HUES64 (cell line): ENCODE data around the gene TMPRSS13.
"Not testable (repeated sequence)": the region's sequence is repeated elsewhere in the genome, so short reads cannot be mapped to it uniquely, and the experiment has no call there.

Experiments used
- H3K27ac ChIP-seq: 2 replicates; pipeline ENCODE4 v1.7.0; 2013; ENCODE audit warnings: low read depth, low read length, inconsistent platforms
- H3K27me3 ChIP-seq: 2 replicates; pipeline ENCODE4 v1.6.1; 2013; ENCODE audit warnings: mild to moderate bottlenecking, low read length; ENCODE audit not compliant: insufficient read depth
- H3K36me3 ChIP-seq: 2 replicates; pipeline ENCODE4 v1.6.1; 2013; ENCODE audit warnings: mild to moderate bottlenecking, low read length; ENCODE audit not compliant: insufficient read depth
- H3K4me1 ChIP-seq: 2 replicates; pipeline ENCODE4 v1.6.1; 2013; ENCODE audit warnings: mild to moderate bottlenecking, low read length, moderate library complexity; ENCODE audit not compliant: insufficient read depth
- H3K4me3 ChIP-seq: 2 replicates; pipeline ENCODE4 v1.5.1; 2013; ENCODE audit warnings: mild to moderate bottlenecking, low read length, moderate library complexity
- H3K9ac ChIP-seq: 2 replicates; pipeline ENCODE4 v1.6.1; 2013; ENCODE audit warnings: mild to moderate bottlenecking, low read depth, low read length
- H3K9me3 ChIP-seq: 2 replicates; pipeline ENCODE4 v1.6.1; 2013; ENCODE audit warnings: low read depth, low read length; ENCODE audit not compliant: insufficient read depth
- WGBS: fragments of 150-250, 120-280 bp; methylation state at CpG from one replicate; pipeline ENCODE4 v1.1.7; 2013; ENCODE audit warnings: missing lambda C conversion rate; 5-methylcytosine and 5-hydroxymethylcytosine counted together

Gene TMPRSS13

DNA sequence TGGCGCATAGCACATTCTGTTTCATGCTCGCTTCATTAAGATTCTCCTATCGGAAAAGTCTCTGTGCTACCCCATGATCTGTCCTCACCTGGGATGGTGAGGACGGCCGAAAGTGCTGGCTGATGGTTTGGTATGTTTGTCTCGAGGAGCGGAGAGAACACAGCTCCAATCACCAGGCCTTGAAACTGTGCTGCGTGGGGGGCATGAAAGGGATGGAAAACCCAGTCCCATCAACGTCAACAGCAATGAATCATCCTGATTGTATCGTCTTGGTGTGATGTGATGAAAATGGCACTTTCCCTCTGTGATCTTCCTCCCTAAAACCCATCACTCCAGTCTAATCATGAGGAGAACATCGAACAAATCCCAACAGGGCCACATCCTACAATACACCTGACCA is 61.1 kb downstream of the TMPRSS13 start:
- 91% methylated on average over 10 of the region's 11 CpGs for WGBS
- Histone ChIP-seq H3K9ac (no peak overlapping the region), H3K36me3 (no peaks in the 10 kb centered on the region), H3K27me3 (no peaks in the 10 kb centered on the region), H3K4me3 (no peak overlapping the region), H3K9me3 (no peaks in the 10 kb centered on the region), H3K27ac (no peak overlapping the region), H3K4me1 (peaks cover 26% of the 10 kb centered on the region)

DNA sequence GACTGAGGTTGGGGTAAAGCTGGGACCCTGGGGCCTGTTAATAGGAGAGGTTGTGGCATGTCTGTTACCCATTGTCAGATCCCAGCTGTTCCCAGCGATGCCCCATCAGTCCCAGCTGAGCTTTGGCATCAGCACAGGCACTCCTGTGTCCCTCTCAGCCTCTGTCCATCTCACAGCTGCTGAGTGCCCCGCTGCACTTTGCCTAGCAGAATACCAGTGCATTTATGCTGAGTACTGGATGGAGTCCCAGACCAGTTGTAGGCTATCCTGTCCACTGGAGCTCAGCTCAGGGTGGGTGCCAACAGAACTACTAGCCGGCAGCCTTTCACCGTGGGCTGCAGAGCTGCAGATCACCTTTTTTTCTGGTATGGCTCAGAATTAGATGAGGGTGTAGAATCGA is 62.7 kb downstream of the TMPRSS13 start:
- Histone ChIP-seq H3K36me3 (no peaks in the 10 kb centered on the region), H3K9me3 (no peaks in the 10 kb centered on the region), H3K4me3 (no peak overlapping the region), H3K27me3 (no peaks in the 10 kb centered on the region), H3K9ac (no peak overlapping the region), H3K27ac (no peak overlapping the region), H3K4me1 (peaks cover 34% of the 10 kb centered on the region)
- WGBS = 99% methylated on average over 5 of the region's 5 CpGs

GRCh38 chr11:117865546-117865945 is 63.7 kb downstream of the TMPRSS13 start:
- H3K27me3 ChIP-seq, H3K27ac ChIP-seq, H3K4me3 ChIP-seq, H3K9ac ChIP-seq, H3K9me3 ChIP-seq, H3K36me3 ChIP-seq: not testable (repeated sequence)
- peaks cover 38% of the 10 kb centered on the region for H3K4me1 ChIP-seq
- WGBS = 94% methylated on average over 13 of the region's 13 CpGs

DNA sequence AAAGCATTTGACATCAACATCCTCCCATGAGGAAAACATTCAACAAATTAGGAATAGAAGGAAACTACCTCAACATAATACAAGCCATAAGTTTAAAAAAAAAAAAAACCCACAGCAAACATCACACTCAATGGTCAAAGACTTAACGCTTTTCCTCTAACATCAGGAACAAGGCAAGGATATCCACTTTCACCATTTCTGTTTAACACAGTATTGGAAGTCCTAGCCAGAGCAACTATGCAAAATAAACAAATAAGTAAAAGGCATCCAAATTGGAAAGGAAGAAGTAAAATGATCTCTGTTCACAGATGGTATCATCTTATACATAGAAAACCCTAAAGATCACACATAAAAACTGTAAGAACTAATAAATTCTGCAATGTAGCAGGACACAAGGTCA is 65.8 kb downstream of the TMPRSS13 start:
- Histone ChIP-seq H3K36me3 (no peaks in the 10 kb centered on the region), H3K27me3 (no peaks in the 10 kb centered on the region), H3K4me1 (peaks cover 16% of the 10 kb centered on the region), H3K4me3 (no peak overlapping the region), H3K27ac (no peak overlapping the region), H3K9ac (no peak overlapping the region), H3K9me3 (no peaks in the 10 kb centered on the region)
- WGBS = 91% methylated on average over 1 of the region's 1 CpG

GRCh38 chr11:117862753-117863152 is 66.4 kb downstream of the TMPRSS13 start:
- H3K4me3 ChIP-seq = no peak overlapping the region
- no peaks in the 10 kb centered on the region for H3K27me3 ChIP-seq
- peaks cover 13% of the 10 kb centered on the region for H3K4me1 ChIP-seq
- no peaks in the 10 kb centered on the region for H3K9me3 ChIP-seq
- WGBS = 100% methylated on average over 1 of the region's 1 CpG
- no peak overlapping the region for H3K9ac ChIP-seq
- no peaks in the 10 kb centered on the region for H3K36me3 ChIP-seq
- no peak overlapping the region for H3K27ac ChIP-seq

- H3K9ac ChIP-seq = no peak overlapping the region
- H3K9me3 ChIP-seq = no peaks in the 10 kb centered on the region
- WGBS = 88% methylated on average over 12 of the region's 12 CpGs
- H3K27me3 ChIP-seq = no peaks in the 10 kb centered on the region
- no peak overlapping the region for H3K4me3 ChIP-seq
- H3K4me1 ChIP-seq = peaks cover 13% of the 10 kb centered on the region
- no peaks in the 10 kb centered on the region for H3K36me3 ChIP-seq
- H3K27ac ChIP-seq = no peak overlapping the region
These were observed 67.0 kb downstream of the TMPRSS13 start for GRCh38 chr11:117862019-117862725.

GRCh38 chr11:117861151-117862018 is 67.8 kb downstream of the TMPRSS13 start:
- H3K4me1 ChIP-seq = peaks cover 13% of the 10 kb centered on the region
- WGBS = 37% methylated on average over 13 of the region's 13 CpGs
- H3K4me3 ChIP-seq = no peak overlapping the region
- H3K9ac ChIP-seq = no peak overlapping the region
- H3K27ac ChIP-seq = no peak overlapping the region
- no peaks in the 10 kb centered on the region for H3K27me3 ChIP-seq
- H3K36me3 ChIP-seq = no peaks in the 10 kb centered on the region
- no peaks in the 10 kb centered on the region for H3K9me3 ChIP-seq

GRCh38 chr11:117860139-117860538 is 69.1 kb downstream of the TMPRSS13 start:
- H3K4me3 ChIP-seq = no peak overlapping the region
- WGBS = 88% methylated on average over 6 of the region's 6 CpGs
- peaks cover 15% of the 10 kb centered on the region for H3K4me1 ChIP-seq
- no peak overlapping the region for H3K27ac ChIP-seq
- H3K27me3 ChIP-seq = no peaks in the 10 kb centered on the region
- no peak overlapping the region for H3K9ac ChIP-seq
- no peaks in the 10 kb centered on the region for H3K9me3 ChIP-seq
- H3K36me3 ChIP-seq = no peaks in the 10 kb centered on the region

DNA sequence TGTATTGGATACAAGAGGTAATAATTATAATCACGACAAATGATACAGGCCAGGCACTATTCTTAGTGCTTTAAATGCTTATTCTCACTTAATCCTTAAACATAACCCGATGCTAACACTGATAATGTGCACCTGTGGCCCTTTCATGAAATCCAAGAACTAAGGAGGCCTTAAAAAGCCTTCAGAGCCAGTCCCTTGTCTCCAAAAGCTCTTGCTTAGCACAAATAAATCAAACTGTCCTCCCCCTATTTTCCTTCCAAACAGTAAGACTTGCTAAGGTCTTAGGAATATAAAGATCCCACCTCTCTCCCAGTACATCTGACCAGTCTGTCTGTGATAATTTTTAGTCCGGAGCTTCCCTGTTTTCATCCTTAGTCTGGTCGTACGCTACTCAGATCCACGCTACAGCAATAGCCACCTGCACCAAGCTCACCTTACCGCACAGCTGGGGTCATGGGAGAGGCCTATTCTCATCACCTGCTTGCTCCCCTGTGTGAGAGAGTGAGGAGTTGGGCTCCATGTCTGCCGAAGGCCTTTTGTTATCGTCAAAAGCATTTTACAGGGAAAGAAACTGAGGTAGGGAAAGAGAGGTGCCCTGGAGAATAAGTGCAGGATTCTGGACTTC is 69.6 kb downstream of the TMPRSS13 start:
- H3K4me3 ChIP-seq = no peak overlapping the region
- H3K27me3 ChIP-seq = no peaks in the 10 kb centered on the region
- H3K4me1 ChIP-seq = peaks cover 15% of the 10 kb centered on the region
- H3K9me3 ChIP-seq = no peaks in the 10 kb centered on the region
- H3K27ac ChIP-seq = no peak overlapping the region
- WGBS = 82% methylated on average over 9 of the region's 9 CpGs
- no peaks in the 10 kb centered on the region for H3K36me3 ChIP-seq
- no peak overlapping the region for H3K9ac ChIP-seq

DNA sequence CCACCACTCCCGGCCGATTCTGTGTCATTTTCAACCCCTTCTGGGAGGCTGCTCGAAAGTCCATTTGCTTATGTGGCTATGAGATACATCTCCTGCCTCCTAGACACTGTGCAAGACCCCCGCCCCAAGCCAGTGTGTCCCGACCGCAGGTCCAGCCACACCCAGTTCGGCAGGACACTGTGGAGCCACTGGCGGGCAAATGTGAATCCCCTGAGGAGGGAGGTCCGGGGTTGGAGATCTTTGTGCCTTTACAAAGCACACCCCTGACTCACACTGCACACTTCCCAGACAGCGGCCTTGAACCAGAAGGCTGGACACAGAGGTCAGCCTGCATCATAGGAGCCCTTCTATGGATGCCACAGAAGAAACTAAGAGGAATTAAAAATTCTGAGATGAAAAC is 70.1 kb downstream of the TMPRSS13 start:
- Histone ChIP-seq H3K27me3 (no peaks in the 10 kb centered on the region), H3K36me3 (no peaks in the 10 kb centered on the region), H3K4me3 (no peak overlapping the region), H3K9me3 (no peaks in the 10 kb centered on the region), H3K9ac (no peak overlapping the region), H3K4me1 (peaks cover 15% of the 10 kb centered on the region), H3K27ac (no peak overlapping the region)
- WGBS = 92% methylated on average over 10 of the region's 10 CpGs

DNA sequence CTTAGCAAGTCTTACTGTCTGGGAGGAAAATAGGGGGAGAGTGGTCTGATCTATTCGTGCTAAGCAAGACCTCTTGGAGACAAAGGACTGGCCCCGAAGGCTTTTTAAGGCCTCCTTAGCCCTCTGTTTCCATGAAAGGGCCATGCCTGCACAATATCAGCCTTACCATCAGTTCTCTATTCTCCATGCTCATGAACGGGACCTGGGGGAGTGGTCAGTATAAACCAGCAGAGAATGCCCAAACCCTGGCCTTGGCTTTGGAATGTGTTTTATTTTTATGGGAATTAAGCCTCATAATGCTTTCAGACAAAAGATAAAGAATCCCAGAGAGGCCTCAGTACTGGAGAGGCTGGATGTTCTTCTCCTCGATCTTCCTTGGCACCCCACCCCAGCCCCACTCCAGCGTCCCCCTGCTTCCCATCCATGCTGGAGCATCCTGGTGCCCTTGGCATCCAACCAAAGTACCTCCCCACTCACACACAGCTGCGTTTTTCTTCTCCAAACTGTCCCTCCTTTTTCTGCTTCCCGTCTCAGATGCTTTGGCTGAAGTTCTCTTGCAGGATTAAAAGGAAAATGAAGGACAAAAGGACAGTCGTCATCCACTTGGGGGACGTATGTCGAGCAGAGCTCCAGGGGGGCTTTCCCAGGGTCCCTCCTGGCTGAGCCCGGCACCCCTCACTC is 71.3 kb downstream of the TMPRSS13 start:
- no peak overlapping the region for H3K9ac ChIP-seq
- no peak overlapping the region for H3K4me3 ChIP-seq
- 88% methylated on average over 11 of the region's 11 CpGs for WGBS
- H3K9me3 ChIP-seq = no peaks in the 10 kb centered on the region
- H3K27me3 ChIP-seq = no peaks in the 10 kb centered on the region
- H3K36me3 ChIP-seq = no peaks in the 10 kb centered on the region
- peaks cover 15% of the 10 kb centered on the region for H3K4me1 ChIP-seq
- H3K27ac ChIP-seq = no peak overlapping the region
